ENCODE data around the gene CBFA2T2. TPM values are rescaled to one million over a fixed set of nuclear protein-coding genes. Genes with fewer than 3 reads are reported as not detected.

Gene CBFA2T2
- total RNA-seq, 2 donors from 2014 or later = 10.6 to 12.5 TPM

DNA sequence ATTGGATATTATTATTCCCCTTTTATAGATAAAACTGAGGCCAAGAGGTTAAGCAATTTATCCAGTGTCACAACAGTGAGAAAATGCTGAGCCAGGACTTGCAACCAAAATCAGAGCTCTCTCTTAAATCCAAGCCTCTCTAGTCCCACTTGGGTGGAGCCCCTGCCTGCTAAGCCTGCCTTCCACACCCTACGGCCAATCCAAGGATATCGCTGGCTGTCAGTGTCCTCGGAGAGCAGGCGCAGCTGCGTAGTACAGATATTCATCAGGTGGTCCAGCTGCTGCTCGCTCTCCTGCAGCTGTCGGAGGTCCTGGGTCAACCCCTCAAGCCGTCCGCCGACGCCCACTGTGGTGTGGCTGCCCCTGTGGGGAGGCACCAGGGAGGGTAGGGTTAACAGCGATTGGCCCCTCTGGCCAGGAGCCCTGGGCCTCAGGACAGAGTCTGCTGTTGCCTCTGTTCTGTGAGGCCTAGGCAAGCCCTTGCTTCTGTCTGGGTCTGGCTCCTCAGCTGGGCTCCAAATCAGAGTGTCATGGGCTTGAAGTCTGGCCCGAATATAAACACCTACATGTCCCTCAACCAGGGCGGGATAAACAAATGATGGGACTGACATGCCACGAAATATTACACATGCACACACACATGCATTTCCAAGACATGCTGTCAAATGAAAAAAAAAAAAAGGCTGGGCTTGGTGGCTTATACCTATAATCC is 188.3 kb downstream of the CBFA2T2 start:
- no peaks in the 10 kb centered on the region for H3K27me3 ChIP-seq
- no peak overlapping the region for H3K27ac ChIP-seq
- ATAC-seq (no peak), DNase-seq (no peak)
- intact Hi-C loops (cut with DNase I) = no loop called here
- no peaks in the 10 kb centered on the region for H3K36me3 ChIP-seq (replicated peaks in 1 of 2; ENCODE audit: insufficient read depth in 1 of 2, low read depth in 2 of 2)
- H3K4me1 ChIP-seq = peaks cover 18% of the 10 kb centered on the region
- H3K4me3 ChIP-seq = no peak overlapping the region
- TF ChIP-seq POLR2A (IDR thresholded peaks at IDR 0.05) = no peak
- TF ChIP-seq, protein P1, sequence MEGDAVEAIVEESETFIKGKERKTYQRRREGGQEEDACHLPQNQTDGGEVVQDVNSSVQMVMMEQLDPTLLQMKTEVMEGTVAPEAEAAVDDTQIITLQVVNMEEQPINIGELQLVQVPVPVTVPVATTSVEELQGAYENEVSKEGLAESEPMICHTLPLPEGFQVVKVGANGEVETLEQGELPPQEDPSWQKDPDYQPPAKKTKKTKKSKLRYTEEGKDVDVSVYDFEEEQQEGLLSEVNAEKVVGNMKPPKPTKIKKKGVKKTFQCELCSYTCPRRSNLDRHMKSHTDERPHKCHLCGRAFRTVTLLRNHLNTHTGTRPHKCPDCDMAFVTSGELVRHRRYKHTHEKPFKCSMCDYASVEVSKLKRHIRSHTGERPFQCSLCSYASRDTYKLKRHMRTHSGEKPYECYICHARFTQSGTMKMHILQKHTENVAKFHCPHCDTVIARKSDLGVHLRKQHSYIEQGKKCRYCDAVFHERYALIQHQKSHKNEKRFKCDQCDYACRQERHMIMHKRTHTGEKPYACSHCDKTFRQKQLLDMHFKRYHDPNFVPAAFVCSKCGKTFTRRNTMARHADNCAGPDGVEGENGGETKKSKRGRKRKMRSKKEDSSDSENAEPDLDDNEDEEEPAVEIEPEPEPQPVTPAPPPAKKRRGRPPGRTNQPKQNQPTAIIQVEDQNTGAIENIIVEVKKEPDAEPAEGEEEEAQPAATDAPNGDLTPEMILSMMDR (IDR thresholded peaks at IDR 0.05) = no peak
- 85% methylated on average over 13 to 15 of the region's 15 CpGs for whole genome bisulfite sequencing, 2 donors
- no peaks in the 10 kb centered on the region for H3K9me3 ChIP-seq

DNA sequence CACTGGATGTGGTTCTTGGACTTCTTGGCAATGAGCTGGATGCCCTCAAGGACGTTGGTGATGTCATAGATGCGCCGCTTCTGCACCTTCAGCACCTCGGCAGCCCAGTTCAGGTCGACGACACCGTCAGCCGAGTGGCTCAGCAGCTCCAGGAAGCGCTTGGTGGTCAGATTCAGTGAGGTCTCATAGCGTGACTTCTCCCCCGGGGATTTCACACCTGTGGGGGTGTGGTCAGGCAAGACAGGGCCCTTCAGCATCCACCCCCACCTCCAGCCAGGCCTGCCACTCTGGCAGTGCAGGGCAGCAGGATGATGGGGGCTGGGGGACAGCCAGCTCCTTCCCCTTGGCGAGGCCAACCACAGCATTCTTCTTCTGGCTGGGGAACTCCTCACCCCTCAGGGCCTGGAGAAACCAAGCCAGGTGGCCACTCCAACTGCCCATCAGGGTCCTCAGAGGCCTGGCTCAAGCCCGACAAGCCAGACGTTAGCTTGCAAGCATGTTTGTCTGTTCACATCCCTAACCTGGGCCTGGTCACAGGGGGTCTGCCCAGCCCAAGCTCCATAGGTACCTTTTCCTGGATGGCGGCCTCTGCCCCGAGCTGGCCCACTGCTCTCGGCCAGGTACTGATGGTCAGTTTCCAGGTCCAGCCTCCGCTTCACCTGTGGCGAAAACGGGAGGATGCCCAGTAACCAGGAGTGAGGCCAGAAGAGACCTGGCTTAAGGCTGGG is 190.0 kb downstream of the CBFA2T2 start:
- WGBS, 2 donors = 74 to 86% methylated on average over 6 to 20 of the region's 20 CpGs
- no peak overlapping the region for H3K27ac ChIP-seq
- no peak for ATAC-seq
- intact Hi-C loops (cut with DNase I) = no loop called here
- H3K9me3 ChIP-seq = no peaks in the 10 kb centered on the region
- peaks cover 9% of the 10 kb centered on the region for H3K4me1 ChIP-seq
- TF ChIP-seq, protein P1 (IDR thresholded peaks at IDR 0.05) = no peak
- TF ChIP-seq POLR2A (IDR thresholded peaks at IDR 0.05) = no peak
- no peak for DNase-seq
- H3K36me3 ChIP-seq (replicated peaks in 1 of 2; ENCODE audit: insufficient read depth in 1 of 2, low read depth in 2 of 2) = no peaks in the 10 kb centered on the region
- no peak overlapping the region for H3K4me3 ChIP-seq
- no peaks in the 10 kb centered on the region for H3K27me3 ChIP-seq

DNA sequence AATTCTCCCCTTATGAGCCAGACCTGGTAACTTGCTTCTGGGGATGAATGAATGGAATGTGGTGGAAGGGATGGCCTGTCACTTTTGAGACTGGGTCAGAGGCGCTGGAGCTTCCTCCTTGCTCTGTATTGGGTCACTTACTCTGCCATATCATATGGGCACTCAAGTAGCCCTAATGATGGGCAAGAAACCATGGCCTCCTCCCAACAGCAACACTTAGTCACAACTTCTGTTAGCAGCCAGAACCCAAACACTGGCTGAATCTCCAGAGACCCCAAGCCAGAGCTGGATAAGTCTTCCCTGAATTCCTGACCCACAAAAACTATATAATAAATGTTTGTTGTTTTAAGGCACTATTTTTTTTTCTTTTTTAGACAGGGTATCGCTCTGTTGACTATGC is 190.8 kb downstream of the CBFA2T2 start:
- Histone ChIP-seq H3K4me3 (no peak overlapping the region), H3K27me3 (no peaks in the 10 kb centered on the region), H3K4me1 (peaks cover 11% of the 10 kb centered on the region), H3K9me3 (no peaks in the 10 kb centered on the region), H3K36me3 (replicated peaks in 1 of 2; ENCODE audit: insufficient read depth in 1 of 2, low read depth in 2 of 2) (no peaks in the 10 kb centered on the region), H3K27ac (no peak overlapping the region)
- DNase-seq (no peak), ATAC-seq (no peak)
- intact Hi-C loops (cut with DNase I) = no loop called here
- no peak for TF ChIP-seq POLR2A (IDR thresholded peaks at IDR 0.05)
- TF ChIP-seq, protein P1 (IDR thresholded peaks at IDR 0.05) = no peak
- 92 to 98% methylated on average over 2 of the region's 2 CpGs for WGBS, 2 donors

DNA sequence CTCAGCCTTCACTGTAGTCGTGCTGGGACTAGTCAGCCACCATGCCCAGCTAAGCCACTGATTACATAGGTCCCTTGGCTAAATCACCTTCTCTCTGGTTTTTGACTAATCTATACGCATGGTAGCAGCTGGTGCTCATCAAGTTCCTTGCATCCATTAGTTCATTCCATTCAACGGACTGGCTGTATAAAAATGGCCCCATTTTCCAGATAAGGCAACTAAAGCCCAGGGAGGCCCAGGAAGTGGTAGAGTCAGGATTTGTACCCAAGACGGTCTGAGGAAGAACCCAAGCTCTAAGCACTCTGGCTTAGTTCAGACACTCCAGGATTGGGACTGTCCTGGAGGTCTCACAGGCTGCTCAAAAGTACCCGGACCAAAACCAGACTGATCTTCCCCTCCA is 191.4 kb downstream of the CBFA2T2 start:
- Histone ChIP-seq H3K36me3 (replicated peaks in 1 of 2; ENCODE audit: insufficient read depth in 1 of 2, low read depth in 2 of 2) (no peaks in the 10 kb centered on the region), H3K27ac (no peak overlapping the region), H3K27me3 (no peaks in the 10 kb centered on the region), H3K4me3 (no peak overlapping the region), H3K9me3 (no peaks in the 10 kb centered on the region), H3K4me1 (peaks cover 12% of the 10 kb centered on the region)
- 81 to 96% methylated on average over 2 to 5 of the region's 5 CpGs for WGBS, 2 donors
- TF ChIP-seq POLR2A (IDR thresholded peaks at IDR 0.05) = no peak
- TF ChIP-seq, protein P1 (IDR thresholded peaks at IDR 0.05) = no peak
- no peak for ATAC-seq
- intact Hi-C loops (cut with DNase I) = no loop called here
- DNase-seq = no peak
